Globus pallidus (tissue), 1 donor: ENCODE results near the gene KIAA0040.
"Not testable (repeated sequence)": the region's sequence is repeated elsewhere in the genome, so short reads cannot be mapped to it uniquely, and the experiment has no call there.

ENCODE experiments used
- DNase-seq: peaks from one replicate; pipeline ENCODE4 v3.0.0-alpha.2; 2015; ENCODE audit warnings: low spot score

Gene KIAA0040

DNA sequence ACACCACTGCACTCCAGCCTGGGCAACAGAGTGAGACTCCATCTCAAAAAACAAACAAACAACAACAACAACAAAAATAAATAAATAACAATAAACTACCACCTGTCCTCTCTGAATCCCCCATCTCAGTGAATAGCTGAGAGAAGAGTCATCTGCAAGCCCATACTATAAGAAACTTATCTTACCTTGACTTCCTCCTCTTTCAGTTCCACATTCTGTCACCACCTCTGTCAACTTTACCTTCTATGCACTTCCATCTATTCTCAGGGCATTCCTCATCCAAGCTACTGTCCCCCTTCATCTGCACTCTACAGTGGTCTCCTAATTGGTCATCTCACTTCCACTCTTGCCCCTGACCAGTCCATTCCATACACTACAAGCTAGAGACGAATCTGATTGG, 58.1 kb downstream of the KIAA0040 start:
- DNase-seq = no peak

DNA sequence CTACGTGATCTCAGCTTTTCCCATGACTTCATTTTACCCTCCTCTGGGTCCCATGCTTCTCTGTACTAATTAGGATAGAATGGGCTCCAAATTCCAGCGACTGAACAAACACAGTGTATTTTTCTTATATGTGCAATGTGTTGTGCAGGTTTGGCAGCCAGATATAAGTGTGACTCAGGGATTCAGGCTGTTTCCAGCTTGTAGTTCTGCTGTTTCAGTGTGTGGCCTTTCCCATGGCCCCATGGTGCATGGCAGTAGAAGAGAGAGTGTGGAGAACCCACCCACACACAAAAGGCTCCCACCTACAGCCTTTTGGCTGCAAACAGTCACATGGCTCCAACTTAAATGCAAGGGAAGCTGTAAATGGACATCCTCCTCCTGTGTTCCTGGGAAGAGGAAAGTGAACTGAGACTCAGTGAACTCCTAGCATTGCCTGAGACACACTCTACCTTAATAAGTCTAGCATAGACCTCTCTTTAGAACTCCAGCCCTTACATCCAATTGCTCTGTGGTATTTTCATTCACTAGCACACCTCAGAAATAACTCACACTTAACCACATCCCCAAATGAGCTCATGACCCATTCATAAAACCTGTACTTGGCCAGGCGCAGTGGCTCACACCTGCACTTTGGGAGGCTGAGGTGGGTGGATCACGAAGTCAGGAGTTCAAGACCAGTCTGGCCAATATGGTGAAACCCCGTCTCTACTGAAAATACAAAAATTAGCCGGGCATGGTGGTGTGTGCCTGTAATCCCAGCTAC, 58.7 kb downstream of the KIAA0040 start:
- no peak for DNase-seq

DNA sequence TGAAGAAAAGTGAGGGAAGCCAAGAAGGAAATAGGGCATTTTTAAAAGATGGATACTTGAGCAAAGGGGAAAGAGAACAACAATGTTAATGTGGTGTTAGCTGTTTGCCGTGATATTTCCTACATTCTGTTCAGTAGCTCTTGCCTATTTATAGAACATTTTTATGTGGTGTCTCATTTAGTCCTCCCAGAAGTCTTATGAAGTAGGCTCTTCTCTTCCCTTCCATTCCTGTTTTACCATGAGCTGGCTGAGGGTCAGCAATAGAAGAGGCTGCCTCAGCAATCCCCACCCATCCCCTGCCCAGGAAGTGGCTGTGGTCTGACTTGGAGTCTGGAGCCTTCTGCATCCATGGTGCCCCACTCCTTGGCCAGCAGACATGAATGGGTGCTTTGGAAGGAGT, 60.1 kb downstream of the KIAA0040 start:
- DNase-seq = no peak

DNA sequence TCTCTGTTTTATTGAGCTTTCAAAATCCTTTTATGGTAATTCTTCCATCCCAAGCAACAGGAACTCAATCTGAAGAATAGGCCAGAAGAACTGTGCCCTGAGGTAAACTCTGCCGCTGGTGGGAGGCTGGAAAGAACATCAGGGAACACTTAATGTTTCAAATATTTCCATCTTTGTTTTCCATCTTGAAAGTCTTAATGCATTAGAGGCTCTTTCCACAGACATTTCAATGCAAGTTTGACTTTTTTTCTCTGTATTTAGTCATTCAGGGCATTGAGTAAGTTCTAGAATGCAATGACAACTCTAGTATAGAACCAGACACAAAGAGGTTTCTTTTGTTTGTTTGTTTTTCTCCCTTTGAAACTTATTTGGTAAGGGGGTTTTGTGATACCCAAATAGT, 61.5 kb downstream of the KIAA0040 start:
- no peak for DNase-seq

DNA sequence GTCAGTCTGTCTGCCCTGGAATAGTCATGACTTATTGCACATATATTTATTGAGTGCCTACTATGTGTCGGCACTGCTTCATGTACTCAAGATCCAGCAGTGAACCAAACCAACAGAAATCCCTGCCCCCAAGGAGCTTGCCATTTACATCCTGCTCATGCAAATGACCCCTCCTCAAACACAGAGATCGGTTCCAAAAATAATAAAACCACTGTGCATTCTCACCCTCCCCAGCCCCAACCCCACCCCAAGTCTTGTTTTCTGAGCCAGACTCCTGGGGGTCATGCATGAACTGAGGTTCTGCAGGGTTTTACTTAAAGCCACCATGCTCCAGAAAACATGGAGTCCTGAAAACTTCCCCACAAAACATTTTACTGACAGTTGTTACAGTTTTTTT, 61.9 kb downstream of the KIAA0040 start:
- no peak for DNase-seq

DNA sequence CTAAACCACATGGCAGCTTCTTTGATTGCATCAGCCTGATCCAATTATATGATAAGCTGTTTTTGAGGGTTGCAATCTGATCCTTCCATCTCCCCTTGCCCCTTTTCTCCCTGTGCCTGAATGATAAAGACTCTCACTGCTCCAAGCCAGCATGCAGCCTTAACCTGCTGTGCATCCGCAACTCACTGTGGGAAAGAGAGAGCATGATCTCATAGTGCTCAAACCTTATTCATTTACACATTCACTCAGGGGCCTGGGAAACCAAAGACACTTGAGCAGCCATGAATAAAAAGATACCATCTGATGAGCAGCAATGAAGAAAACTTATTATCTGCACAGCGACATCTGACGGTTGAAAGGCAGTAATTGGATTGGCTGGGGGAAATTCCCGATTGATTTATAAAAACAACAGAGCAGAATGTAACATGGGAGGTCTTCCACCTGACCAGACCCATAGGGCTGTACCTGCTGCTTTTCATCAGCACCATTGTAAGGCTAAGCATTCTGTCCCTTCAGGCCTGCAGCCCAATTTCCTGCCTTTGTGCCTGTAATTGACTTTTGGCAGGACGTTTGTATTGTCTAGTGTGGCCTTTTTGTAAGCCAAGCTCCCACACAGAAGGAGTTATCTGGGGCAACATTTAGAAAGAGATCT, 62.5 kb downstream of the KIAA0040 start:
- DNase-seq = peak; percentile 14

DNA sequence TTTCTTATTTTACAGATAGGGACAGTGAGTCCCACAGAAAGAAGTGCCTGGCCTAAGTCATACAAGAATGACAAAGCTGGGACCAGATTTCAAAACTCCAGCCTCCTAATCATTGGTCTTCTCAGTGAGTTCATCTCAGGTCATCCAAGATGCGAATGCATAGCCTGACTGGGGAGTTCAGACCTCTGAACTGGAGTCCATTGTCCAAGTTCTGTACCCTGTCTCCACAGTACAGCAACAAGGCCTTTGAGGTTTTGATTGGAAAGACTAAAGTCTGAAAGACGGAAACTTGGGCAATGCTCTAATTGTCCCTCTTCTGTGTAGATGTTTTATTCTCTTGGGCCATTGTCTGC, 63.0 kb downstream of the KIAA0040 start:
- no peak for DNase-seq

DNA sequence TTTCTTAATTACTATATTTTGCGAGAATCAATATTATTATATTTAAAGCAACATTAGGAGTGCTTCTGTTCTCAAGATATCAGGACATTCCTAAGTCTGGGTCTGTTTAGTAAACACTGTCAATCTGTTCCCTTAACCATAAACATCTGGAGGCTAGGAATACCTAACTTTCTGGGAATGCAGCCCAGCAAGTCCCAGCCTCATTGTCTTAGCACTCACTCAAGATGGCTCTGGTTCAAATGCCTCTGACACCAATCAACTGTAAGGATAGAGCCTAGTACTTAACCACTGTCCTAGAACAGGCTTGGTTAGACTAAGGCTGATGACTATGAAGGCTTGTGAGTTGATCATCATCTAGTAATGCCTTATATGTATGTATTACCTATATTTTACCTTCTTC, 63.4 kb downstream of the KIAA0040 start:
- no peak for DNase-seq

DNA sequence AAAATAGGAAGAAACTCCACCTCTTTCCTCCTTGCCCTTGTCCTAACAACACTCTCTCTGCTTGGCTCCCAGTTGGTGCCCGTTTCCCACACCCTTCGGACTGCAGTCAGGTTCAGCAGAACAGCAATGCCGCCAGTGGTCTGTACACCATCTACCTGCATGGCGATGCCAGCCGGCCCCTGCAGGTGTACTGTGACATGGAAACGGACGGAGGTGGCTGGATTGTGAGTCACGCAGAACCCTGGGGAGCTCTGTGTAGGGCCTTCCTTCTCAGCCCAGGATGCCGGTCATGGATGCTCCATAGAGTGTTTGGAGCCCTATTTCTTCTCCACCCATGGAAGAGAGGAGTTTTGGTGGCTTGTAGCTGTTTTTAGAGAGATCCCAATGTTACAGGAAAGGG, 64.1 kb downstream of the KIAA0040 start:
- no peak for DNase-seq

DNA sequence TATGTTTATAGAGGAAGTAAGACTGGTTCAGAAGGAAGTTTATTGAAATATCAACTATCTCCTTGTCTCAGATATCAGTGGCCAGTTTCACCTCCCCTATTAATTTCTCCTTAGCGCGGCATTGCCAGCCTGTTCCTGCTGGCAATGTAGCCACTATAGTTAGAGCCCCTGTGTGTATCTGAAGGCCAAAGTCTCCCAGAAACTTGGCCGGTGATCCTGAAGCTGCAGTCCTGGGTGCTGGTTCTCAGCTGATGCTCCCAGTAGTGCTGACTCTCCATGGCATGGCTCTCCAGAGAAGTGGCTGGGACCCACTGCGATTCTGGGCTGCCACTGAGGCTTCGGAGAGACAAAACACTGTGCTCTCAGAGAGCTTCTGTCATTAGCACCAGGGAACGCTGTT, 65.0 kb downstream of the KIAA0040 start:
- DNase-seq = no peak

DNA sequence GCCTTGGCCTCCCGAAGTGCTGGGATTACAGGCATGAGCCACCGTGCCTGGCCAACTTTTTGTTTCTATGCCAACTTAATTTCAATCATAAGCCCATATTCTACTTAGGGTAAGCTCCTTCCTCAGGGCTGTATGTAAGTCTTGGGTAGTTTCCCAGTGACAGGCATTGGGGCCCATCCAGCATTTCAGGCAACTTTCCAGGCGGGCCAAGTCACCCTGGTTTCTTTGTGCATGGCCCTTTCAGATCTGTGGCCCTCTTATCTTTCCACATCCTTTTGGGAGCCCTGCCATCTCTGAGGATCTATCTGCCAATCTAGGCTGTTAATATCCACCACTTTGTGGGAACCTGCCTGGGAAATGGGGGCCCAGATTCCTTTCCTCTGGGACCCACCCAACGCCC, 66.2 kb downstream of the KIAA0040 start:
- no peak for DNase-seq

DNA sequence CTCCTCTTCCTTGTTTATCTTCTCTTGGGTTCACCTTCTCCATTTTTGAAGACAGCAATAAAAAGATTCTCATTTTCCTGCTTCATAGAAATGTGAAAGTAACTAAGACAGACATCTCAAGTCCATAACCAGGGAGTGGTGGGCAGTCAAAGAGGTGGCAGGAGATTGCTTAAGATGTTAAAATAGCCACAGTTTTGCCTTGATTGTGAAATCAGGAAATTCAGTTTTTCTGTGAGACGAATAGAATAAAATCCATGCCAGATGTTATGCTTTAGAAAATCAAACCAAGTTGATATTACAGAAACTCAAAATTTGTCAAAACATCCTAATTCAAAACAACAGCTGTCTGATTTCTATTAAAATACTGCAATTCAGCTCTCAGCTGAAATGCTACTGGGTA, 67.7 kb downstream of the KIAA0040 start:
- DNase-seq = no peak

DNA sequence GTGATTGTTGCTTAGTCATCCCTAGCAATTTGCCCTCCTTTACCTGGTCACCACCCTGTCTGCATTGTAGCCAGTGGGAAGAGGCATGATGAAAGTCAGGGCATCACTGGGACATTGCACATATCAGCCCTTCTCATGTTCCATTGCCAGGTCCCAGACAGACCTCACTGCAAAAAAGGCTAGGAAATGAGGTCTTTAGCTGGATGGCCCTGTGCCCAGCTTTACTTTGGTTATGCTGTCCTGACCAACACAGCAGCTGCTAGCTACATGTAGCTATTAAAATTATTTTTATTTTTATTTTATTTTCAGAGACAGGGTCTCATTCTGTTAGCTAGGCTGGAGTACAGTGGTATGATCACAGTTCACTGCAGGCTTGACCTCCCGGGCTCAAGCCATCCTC, 72.1 kb downstream of the KIAA0040 start:
- no peak for DNase-seq

DNA sequence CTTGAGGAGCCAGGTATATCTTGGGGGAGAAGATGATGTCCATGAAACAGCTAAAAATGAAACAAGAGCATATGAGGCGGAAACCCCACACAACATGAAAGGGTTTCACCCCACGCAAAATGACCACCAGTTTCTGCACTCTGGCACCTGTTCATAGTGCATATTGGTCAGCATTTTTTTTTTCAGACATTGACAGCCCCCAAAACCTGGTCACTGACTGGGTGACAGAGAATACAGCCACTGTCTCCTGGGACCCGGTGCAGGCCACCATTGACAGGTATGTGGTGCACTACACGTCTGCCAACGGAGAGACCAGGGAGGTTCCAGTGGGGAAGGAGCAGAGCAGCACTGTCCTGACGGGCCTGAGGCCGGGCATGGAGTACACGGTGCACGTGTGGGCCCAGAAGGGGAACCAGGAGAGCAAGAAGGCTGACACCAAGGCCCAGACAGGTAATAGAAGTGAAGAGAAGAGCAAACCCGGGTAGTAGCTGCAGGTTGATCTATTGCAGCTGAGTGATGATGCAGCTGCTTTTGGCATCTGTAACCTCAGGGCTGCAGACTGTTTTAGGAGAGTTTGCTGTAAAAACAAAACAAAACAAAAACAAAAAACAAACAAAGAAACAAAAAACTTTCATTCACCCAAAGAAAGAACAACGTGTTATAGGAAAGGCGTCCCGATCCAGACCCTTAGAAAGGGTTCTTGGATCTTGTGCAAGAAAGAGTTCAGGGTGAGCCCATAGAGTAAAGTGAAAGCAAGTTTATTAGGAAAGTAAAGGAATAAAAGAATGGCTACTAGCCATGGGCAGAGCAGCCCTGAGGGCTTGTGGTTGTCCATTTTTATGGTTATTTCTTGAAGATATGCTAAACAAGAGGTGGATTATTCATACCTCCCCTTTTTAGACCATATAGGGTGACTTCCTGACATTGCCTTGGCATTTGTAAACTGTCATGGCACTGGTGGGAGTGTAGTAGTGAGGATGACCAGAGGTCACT, 73.9 kb downstream of the KIAA0040 start:
- DNase-seq = no peak

DNA sequence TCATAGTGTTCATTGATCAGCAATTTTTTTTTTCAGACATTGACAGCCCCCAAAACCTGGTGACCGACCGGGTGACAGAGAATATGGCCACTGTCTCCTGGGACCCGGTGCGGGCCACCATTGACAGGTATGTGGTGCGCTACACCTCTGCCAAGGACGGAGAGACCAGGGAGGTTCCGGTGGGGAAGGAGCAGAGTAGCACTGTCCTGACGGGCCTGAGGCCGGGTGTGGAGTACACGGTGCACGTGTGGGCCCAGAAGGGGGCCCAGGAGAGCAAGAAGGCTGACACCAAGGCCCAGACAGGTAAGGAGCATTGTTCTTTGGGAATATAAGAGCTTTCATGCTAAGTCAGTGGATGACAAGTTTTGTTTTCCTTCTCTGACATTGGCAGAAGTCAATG, 75.7 kb downstream of the KIAA0040 start:
- DNase-seq = no peak

DNA sequence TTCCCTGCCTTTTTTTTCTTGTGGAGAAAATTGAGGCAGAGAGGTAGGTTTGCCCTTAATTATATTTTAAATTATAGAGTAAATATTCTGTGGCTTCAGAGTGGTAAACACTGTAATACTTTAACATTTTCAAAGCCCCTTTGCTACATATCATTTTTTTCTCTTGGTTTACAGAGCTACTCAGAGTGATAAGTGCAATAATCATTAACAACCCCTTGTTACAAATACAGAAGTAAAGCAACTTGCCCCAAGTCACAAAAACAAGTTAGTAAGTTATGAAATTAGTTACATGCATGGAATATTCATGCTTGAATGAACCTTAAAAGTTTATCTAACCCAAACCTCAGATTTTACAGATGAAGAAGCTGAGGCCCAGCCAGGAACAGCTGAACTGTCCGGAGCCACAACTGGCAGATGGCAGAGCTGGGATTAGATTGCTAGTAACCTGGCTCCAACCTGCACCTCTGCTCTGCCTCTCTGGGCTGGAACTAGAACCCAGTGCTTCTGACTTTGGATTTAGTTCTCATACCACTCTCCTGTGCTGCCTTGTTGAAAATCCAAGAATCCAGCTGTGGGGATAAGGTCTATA, 76.3 kb downstream of the KIAA0040 start:
- DNase-seq = no peak

DNA sequence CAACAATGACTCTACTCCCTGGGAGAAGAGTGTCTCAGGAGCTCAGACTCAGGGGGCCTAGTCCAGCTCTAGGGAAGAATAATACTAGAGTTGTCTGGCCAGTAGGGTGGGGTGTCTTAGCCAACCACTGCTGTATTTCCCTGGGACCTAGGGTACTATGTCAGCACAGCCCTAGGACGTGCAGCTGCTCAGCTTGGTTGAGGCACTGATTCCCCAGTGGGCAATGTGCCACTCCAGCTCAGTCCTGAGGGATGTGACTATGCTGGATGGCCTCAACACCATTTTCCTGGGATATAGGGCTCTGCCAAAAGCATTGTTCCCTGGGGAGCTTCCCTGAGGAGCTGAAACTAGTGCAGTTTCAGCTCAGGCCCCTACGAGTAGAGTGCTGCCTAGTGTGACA, 77.6 kb downstream of the KIAA0040 start:
- DNase-seq = no peak

DNA sequence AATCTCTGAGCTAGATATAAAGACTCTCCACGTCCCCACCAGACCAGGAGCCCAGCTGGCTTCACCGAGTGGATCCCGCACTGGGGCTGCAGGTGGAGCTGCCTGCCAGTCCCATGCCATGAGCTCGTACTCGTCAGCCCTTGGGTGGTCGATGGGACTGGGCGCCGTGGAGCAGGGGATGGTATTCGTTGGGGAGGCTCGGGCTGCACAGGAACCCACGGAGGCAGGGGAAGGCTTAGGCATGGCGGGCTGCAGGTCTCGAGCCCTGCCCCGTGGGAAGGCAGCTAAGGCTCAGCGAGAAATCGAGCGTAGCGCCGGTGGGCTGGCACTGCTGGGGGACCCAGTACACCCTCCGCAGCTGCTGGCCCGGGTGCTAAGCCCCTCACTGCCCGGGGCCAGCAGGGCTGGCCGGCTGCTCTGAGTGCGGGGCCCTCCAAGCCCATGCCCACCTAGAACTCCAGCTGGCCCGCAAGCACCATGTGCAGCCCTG, 84.2 kb downstream of the KIAA0040 start:
- not testable (repeated sequence) for DNase-seq
